B cell (primary cell): ENCODE results near the gene GCNT3.

Experiments
- EZH2 ChIP-seq: IDR thresholded peaks from 2 replicates; pipeline ENCODE4 v1.6.1; 2012; ENCODE audit warnings: borderline replicate concordance, low read depth, mild to moderate bottlenecking, moderate library complexity, low read length; ENCODE audit not compliant: insufficient read depth, poor library complexity, severe bottlenecking
- TF ChIP-seq, protein P1 (sequence below): fragments of 200-600 bp; IDR thresholded peaks from one replicate; pipeline ENCODE4 v1.8.0; 2022; ENCODE audit warnings: antibody characterized with exemption, mild to moderate bottlenecking

DNA sequence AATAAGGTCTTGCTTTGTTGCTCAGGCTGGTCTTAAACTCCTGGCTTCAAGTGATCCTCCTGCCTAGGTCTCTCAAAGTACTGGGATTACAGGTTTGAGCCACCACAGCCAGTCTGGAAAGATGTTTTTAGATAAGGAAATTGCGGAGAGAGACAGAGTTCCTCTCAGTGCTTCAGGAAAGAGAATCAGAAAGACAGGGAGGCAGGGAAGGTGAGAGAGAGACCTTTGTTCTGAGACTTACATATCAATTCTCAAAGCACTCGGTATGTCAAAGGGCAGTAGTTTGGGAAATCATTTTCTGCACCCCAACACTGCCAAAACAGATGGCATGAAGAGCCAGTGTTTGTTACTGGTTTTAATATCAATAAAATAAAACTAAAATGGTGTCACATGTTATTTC lies 13.1 kb upstream of the GCNT3 start:
- no peak for TF ChIP-seq EZH2
- TF ChIP-seq, protein P1, sequence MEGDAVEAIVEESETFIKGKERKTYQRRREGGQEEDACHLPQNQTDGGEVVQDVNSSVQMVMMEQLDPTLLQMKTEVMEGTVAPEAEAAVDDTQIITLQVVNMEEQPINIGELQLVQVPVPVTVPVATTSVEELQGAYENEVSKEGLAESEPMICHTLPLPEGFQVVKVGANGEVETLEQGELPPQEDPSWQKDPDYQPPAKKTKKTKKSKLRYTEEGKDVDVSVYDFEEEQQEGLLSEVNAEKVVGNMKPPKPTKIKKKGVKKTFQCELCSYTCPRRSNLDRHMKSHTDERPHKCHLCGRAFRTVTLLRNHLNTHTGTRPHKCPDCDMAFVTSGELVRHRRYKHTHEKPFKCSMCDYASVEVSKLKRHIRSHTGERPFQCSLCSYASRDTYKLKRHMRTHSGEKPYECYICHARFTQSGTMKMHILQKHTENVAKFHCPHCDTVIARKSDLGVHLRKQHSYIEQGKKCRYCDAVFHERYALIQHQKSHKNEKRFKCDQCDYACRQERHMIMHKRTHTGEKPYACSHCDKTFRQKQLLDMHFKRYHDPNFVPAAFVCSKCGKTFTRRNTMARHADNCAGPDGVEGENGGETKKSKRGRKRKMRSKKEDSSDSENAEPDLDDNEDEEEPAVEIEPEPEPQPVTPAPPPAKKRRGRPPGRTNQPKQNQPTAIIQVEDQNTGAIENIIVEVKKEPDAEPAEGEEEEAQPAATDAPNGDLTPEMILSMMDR, result no peak
